Activated CD8-positive, alpha-beta memory T cell treated with anti-CD3 and anti-CD28 coated beads for 36 hours (primary cell): ENCODE data around the gene SYTL1. TPM values are rescaled to one million over a fixed set of nuclear protein-coding genes. Genes with fewer than 3 reads are reported as not detected.
"Not testable (repeated sequence)": the region's sequence is repeated elsewhere in the genome, so short reads cannot be mapped to it uniquely, and the experiment has no call there.

ENCODE experiments used
- CTCF ChIA-PET: fragments of 350-600 bp; sonication (Branson Sonifier 250); formaldehyde crosslinking; loops from one replicate; lab custom pipeline; 2021; ENCODE audit warnings: antibody characterized with exemption; lab: Charles Lee
- POLR2A ChIA-PET: fragments of 350-600 bp; sonication (Branson Sonifier 250); formaldehyde crosslinking; loops from one replicate; lab custom pipeline; 2021; ENCODE audit warnings: antibody characterized with exemption; lab: Charles Lee
- total RNA-seq, 2 experiments: library from RNA; stranded (reverse); gene quantifications; one replicate each; pipeline ENCODE4 v1.2.3, GENCODE V29; 2021

Gene SYTL1
- total RNA-seq, 2 experiments from 2014 or later: 16.0 to 20.0 TPM

- POLR2A ChIA-PET: no interaction called here
- CTCF ChIA-PET: interaction anchor here (1.0 to 3.8 kb wide), 2 partner anchors 26 to 50 kb away, joined by 4 to 16 read pairs; no protein-coding TSS in a partner anchor
Observed at GRCh38 chr1:27383039-27383605, 41.3 kb downstream of the SYTL1 start, which contains the start of gene CD164L2. Gene CD164L2 (minus strand): TSS chr1:27383333. CDS start chr1:27383239, 94 bp downstream.

- POLR2A ChIA-PET: no interaction called here
- CTCF ChIA-PET: interaction anchor here (0.6 to 3.8 kb wide), 3 partner anchors 13 to 82 kb away, joined by 3 to 16 read pairs (median 3); no protein-coding TSS in a partner anchor
Observed at GRCh38 chr1:27383661-27384060, 41.8 kb downstream of the SYTL1 start.

- POLR2A ChIA-PET: not testable (repeated sequence)
Observed at GRCh38 chr1:27384797-27385196, 43.0 kb downstream of the SYTL1 start.

GRCh38 chr1:27388337-27389005, 46.6 kb downstream of the SYTL1 start:
- ChIA-PET POLR2A (interaction anchor here (1.1 kb wide), 1 partner anchor 23 kb away, joined by 3 read pairs; no protein-coding TSS in a partner anchor), CTCF (interaction anchor here (0.6 to 7.1 kb wide), 8 partner anchors 18 to 218 kb away, joined by 3 to 107 read pairs (median 6); partner anchors contain the start of gene MAP3K6)

More at GRCh38 chr1:27384797-27385196, 43.0 kb downstream of the SYTL1 start:
- CTCF ChIA-PET: interaction anchor here (1.2 to 3.8 kb wide), 3 partner anchors 18 to 52 kb away, joined by 3 to 16 read pairs (median 3); partner anchors contain the start of gene MAP3K6

- ChIA-PET POLR2A (interaction anchor here (0.7 to 1.2 kb wide), 2 partner anchors 26 to 106 kb away, joined by 4 to 6 read pairs; no protein-coding TSS in a partner anchor), CTCF (interaction anchor here (0.7 to 7.1 kb wide), 17 partner anchors 12 to 269 kb away, joined by 3 to 107 read pairs (median 4); partner anchors contain the start of genes MAP3K6, SYTL1 and TMEM222)
Observed at GRCh38 chr1:27391511-27392095, 49.8 kb downstream of the SYTL1 start.

GRCh38 chr1:27392096-27392777, 50.4 kb downstream of the SYTL1 start, which contains the start of gene GPR3:
Gene GPR3 (plus strand): TSS chr1:27392622. CDS start chr1:27393799, 1,177 bp downstream.
- CTCF ChIA-PET: interaction anchor here (0.7 to 7.1 kb wide), 14 partner anchors 26 to 268 kb away, joined by 3 to 107 read pairs (median 4); partner anchors contain the start of genes MAP3K6, SYTL1 and TMEM222

GRCh38 chr1:27392778-27393635, 51.2 kb downstream of the SYTL1 start:
- ChIA-PET POLR2A (no interaction called here), CTCF (interaction anchor here (1.0 to 7.4 kb wide), 2 partner anchors 94 to 214 kb away, joined by 4 to 159 read pairs; no protein-coding TSS in a partner anchor)

More at GRCh38 chr1:27392096-27392777, 50.4 kb downstream of the SYTL1 start, which contains the start of gene GPR3:
- POLR2A ChIA-PET: interaction anchor here (0.7 to 1.2 kb wide), 2 partner anchors 27 to 105 kb away, joined by 4 to 6 read pairs; no protein-coding TSS in a partner anchor

- ChIA-PET POLR2A (no interaction called here), CTCF (interaction anchor here (0.9 to 7.4 kb wide), 4 partner anchors 36 to 213 kb away, joined by 3 to 159 read pairs (median 18); partner anchors contain the start of gene WASF2)
Observed at GRCh38 chr1:27393641-27394281, 51.9 kb downstream of the SYTL1 start.

- ChIA-PET CTCF (interaction anchor here (0.6 to 7.4 kb wide), 11 partner anchors 17 to 213 kb away, joined by 3 to 159 read pairs (median 6); partner anchors contain the start of gene WASF2), POLR2A (no interaction called here)
Observed at GRCh38 chr1:27394282-27394658, 52.4 kb downstream of the SYTL1 start.

GRCh38 chr1:27394925-27395324, 53.1 kb downstream of the SYTL1 start:
- ChIA-PET POLR2A (no interaction called here), CTCF (interaction anchor here (0.6 to 7.4 kb wide), 17 partner anchors 13 to 350 kb away, joined by 3 to 159 read pairs (median 4); partner anchors contain the start of gene WASF2)

GRCh38 chr1:27395441-27396195, 53.8 kb downstream of the SYTL1 start:
- ChIA-PET CTCF (interaction anchor here (0.6 to 7.4 kb wide), 19 partner anchors 9 to 489 kb away, joined by 3 to 159 read pairs (median 4); no protein-coding TSS in a partner anchor), POLR2A (interaction anchor here (0.6 to 0.7 kb wide), 2 partner anchors 99 to 489 kb away, joined by 4 to 11 read pairs; no protein-coding TSS in a partner anchor)

GRCh38 chr1:27397110-27397509, 55.3 kb downstream of the SYTL1 start:
- POLR2A ChIA-PET: no interaction called here

GRCh38 chr1:27397749-27398148, 55.9 kb downstream of the SYTL1 start:
- ChIA-PET CTCF (interaction anchor here (1.4 to 7.4 kb wide), 3 partner anchors 32 to 203 kb away, joined by 4 to 159 read pairs (median 4); no protein-coding TSS in a partner anchor), POLR2A (no interaction called here)

More at GRCh38 chr1:27397110-27397509, 55.3 kb downstream of the SYTL1 start:
- CTCF ChIA-PET: interaction anchor here (0.7 to 7.4 kb wide), 7 partner anchors 10 to 918 kb away, joined by 3 to 159 read pairs (median 4); no protein-coding TSS in a partner anchor

- CTCF ChIA-PET: interaction anchor here (1.1 to 7.4 kb wide), 3 partner anchors 33 to 100 kb away, joined by 3 to 159 read pairs (median 4); no protein-coding TSS in a partner anchor
- POLR2A ChIA-PET: no interaction called here
Observed at GRCh38 chr1:27398405-27399149, 56.8 kb downstream of the SYTL1 start.
